Posterior vena cava (tissue), 2 donors: Measurements from ENCODE around the gene MYL4. TPM values are rescaled to one million over a fixed set of nuclear protein-coding genes. Genes with fewer than 3 reads are reported as not detected.

ENCODE experiments used
- DNase-seq: peaks from one replicate; pipeline ENCODE4 v3.0.0-alpha.2; 2020; ENCODE audit warnings: low spot score
- intact Hi-C, 2 donors: fragments of 100-400 bp; cut with DNase I; formaldehyde crosslinking; loops; one replicate each; pipeline versions ENCODE4 v1.14.1 to v1.14.2; 2022 to 2023
- total RNA-seq, 2 donors: library from RNA; stranded (reverse); fragmentation: NEBNext Ultra II Directional; extraction: Animal tissue kit (Norgen Biotek cat#: 25700); gene quantifications; one replicate each; pipeline ENCODE4 v1.2.1, GENCODE V29; 2021
- donor health status: DM: yes; HTN: yes; CAD: no.
- donor health status: DM: yes; HTN: yes; CAD: no.

Gene MYL4
- total RNA-seq, 2 donors from 2014 or later, result 2.0 to 2.8 TPM

DNA sequence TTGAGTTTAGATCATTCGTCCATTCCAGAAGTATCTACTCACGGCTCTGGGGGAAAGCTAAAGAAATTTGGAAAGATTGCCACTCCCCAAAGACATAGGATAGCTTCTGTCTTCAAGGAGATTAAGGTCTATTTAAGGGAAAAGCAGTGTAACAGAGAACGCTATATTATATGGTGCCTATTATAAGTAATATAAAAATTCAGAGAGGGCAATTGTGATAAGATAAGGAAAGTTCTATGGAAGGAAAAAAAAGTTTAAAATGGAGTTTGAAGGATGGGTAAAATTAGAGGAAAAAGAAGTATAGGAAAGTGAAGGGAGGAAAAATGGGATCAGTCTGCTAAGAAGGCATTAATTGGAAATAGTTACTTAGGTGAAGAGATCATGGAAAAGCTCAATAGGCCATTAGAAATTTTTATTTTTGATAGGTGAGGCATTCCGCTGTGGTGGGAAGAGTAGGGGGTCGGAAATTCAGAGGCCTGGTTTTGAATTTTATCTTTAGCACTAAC, 19.4 kb upstream of the MYL4 start:
- DNase-seq, result no peak
- intact Hi-C loops, result loop anchor here in 1 of 2 donors (5.0 kb wide), 1 partner anchor 38 kb away; no protein-coding TSS in a partner anchor

DNA sequence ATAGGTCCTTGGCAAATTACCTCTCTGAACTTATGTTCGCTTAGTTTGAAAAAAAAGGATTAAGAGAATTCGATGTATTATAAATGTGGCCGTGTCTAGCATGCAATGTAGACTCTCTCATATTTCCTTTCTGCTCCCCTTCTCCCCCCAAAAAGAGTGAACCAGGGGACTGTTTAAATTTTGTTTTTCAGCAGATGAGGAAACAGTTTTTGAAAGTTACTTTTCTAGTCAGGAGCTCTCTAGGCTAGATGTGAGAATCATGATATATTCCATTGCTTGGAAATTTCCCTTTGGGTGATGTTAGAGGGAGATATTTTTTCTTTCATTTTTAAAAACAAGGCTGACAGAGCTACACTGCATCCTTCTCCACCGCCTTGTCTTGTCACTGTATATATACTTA, 18.9 kb upstream of the MYL4 start:
- intact Hi-C loops, result no loop called here
- no peak for DNase-seq

DNA sequence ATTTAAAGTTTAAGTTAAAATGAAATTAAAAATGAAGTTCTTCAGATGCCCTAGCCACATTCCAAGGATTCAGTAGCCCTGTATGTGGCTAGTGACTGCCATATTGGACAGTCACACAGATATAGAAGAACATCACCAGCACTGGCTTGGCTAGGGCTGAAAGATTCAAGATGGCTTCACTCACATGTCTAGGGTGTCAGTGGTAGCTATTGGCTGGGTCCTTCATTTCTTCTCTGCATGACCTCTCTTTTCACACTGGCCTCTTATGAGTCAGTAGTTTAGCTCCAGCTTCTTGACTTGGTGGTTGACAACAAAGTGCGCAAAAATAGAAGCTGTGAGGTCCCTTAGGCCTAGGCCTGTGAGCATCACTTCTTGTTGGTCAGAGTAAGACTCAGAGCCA, 18.4 kb upstream of the MYL4 start:
- no peak for DNase-seq
- intact Hi-C loops, result no loop called here

- no peak for DNase-seq
- intact Hi-C loops, result no loop called here
These were observed 16.6 kb upstream of the MYL4 start for GRCh38 chr17:47192554-47192953.

DNA sequence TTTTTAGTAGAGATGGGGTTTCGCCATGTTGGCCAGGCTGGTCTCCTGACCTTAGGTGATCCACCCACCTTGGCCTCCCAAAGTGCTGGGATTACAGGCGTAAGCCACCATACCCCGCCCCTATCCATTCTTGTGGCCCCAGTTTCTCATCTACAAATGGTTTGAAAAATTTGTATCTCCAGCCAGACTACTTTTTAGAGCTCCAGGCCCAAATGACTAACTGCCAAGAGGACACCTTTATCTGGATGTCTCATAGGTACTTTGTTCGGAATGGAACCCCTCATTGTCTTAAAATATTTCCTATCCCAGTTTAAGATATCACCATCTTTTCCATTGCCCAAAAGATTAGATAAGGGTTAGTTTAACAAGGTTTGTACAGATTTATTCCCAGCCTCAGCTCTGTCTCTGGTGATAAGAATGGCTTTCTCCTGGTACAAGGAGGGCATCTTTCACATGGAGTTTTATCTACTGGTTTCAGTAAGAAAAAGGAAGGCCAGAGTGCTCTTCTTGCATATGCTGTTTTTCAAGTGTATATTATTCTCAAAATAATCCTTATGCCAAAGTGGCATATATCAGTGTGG, 15.1 kb upstream of the MYL4 start:
- no peak for DNase-seq
- intact Hi-C loops, result no loop called here

DNA sequence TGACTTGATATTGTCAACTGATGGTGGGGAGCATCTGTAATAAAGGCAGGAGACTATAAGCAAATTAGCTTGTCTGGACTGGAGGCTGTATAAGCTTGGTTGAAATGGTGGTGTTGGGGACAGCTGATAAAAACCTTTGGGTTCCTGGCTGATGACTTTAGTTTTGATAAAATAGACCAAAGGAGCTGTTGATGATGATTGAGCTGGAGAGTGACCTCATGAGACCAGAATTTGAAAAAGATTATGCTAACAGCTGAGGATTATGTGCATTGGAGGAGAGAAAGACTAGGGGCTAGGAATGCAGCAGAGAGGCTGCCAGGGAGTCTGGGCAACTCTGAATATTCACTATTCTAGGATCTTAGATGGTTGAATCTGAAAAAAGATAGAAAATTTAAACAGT, 11.3 kb upstream of the MYL4 start:
- intact Hi-C loops, result no loop called here
- DNase-seq, result no peak

GRCh38 chr17:47199627-47200324, 9.4 kb upstream of the MYL4 start:
- intact Hi-C loops, result no loop called here
- DNase-seq, result no peak

- intact Hi-C loops, result no loop called here
- no peak for DNase-seq
These were observed 8.9 kb upstream of the MYL4 start for GRCh38 chr17:47200325-47200664.

DNA sequence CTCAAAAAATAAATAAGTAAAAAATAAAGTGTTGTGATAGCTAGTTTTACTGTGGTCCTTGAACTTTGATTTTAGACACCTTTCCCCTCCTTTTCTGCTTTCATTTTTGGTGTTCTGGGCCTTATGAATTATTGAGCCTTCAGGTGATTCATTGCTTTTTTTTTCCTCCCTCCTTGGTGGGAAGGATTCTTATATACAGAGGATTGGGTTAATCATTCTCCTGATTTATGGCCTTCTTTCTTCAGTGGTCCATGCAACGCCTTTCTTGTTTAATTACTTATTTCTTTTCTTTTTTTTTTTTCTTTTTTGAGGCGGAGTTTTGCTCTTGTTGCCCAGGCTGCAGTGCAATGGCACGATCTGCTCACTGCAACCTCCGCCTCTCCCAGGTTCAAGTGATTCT, 8.0 kb upstream of the MYL4 start:
- intact Hi-C loops, result no loop called here

DNA sequence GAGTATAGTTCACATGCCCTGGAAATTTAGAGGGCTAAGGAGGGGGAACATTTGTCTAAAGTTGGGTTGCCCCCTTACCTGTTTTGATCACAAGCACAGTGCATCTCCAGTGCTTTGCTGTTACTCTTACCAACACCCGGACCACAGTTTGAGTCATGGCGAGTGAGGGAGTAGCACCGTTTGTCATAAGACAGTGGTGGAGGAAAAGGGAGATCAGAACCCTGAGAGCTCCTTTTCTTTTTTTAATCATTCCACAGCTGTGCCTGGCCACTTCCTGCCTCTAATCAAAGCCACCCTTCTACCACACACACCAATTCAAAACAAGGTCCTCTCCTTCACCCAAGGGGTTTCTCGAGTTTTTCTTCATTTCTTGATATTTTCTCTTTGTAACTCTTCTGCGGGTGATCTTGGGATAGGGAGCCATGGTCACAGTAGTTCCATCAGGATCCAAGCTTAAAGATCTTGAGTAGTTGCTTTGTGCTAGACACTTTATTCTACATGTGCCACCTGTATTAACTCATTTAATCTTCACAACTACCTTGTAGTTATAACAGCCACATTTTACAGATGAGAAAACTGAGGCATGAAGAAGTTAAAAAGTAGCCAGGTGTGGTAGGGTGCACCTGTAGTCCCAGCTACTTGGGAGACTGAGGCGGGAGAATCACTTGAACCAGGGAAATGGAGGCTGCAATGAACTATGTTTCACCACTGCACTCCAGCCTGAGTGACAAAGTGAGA, 5.0 kb upstream of the MYL4 start:
- DNase-seq, result no peak
- intact Hi-C loops, result no loop called here

More for the DNA sequence above, 8.0 kb upstream of the MYL4 start:
- no peak for DNase-seq

- DNase-seq, result no peak
- intact Hi-C loops, result no loop called here
These were observed 4.3 kb upstream of the MYL4 start for GRCh38 chr17:47204722-47205418.

- intact Hi-C loops, result no loop called here
- no peak for DNase-seq
These were observed 3.7 kb upstream of the MYL4 start for GRCh38 chr17:47205419-47205963.

DNA sequence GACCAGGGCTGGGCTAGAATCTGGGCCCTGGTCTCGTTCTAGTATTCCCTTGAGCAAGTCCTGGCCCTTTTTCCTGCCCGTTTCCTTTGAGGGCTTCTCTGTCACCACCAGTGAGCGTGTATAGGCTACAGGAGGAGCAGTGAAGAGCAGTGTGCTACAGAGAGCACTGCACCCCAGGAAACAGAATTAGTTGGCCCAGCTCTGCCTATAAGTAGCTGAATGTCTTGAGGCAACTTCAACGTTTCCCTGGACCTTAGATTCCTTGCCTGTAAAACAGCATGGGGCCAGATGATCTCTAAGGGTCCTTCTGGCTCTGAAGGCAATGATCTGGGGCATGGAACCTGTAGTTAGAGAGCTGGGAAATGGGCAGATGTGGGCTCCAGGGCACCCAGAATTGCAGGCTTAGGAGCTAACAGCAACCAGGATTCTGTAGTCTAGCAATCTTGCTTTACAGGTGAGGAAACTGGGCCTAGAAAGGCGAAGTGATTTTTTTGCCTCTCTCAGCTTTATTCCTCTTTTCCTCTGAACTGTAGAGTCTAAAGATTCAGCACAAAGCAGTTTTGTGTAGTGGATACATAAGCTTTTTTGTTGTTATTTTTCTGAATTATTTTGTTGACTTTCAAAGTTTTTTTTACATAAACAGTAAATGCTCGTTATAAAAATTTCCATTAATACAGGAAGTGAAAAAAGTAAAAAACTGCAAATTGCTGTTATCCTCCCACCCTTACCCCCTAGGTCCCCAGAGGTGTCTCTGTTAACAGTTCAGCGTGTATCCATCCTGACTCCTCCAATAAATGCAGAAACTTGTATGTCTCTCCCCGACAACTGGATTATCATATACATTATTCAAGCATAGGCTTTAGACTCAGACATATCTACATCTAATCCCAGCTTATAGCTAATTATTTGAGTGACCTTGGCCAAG, 1.7 kb upstream of the MYL4 start:
- no peak for DNase-seq
- intact Hi-C loops, result no loop called here

- intact Hi-C loops, result no loop called here
- DNase-seq, result no peak
These were observed 351 bp downstream of the MYL4 start for GRCh38 chr17:47209499-47209898.

DNA sequence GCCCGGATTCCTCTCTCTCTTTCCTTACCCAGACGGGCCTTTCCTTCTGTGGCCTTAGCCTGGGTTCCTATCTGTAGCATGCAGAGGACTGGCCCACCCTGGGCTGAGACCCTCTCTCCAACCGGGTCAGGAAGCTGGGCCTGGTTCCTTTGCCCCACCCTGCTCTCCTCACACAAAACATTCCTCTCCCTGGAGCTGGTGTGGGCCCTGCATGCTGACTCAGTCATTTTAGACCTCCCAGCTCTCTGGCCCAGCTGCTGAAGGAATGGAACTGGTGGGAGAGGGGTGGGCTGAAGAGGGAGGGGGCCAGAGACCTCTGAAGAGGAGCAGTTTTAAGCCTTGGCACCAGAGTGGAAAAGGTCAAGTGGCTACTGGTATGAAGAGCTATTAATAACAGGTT, 957 bp downstream of the MYL4 start:
- intact Hi-C loops, result no loop called here
- no peak for DNase-seq

DNA sequence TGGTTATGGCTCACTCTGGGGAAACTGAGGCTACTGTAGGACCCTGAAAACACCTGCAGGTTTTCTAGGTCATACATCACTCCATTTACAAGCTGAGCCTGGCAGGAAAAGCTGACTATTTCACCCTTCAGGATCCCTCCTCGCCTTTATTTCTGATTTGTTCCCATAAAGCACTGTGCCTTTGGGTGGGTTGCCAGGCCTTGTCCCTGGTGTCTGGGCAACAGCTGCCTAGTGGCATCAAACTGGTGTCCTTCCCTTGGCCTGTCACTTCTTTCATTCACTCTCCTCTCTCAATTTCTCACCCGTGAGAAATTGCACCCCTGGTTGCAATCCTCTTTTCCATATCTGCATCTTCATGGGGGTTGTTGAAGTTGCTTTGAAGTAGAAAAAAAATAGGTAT, 1.6 kb downstream of the MYL4 start:
- intact Hi-C loops, result no loop called here
- no peak for DNase-seq

- intact Hi-C loops, result no loop called here
- DNase-seq, result no peak
These were observed 3.3 kb downstream of the MYL4 start for GRCh38 chr17:47212458-47212857.

DNA sequence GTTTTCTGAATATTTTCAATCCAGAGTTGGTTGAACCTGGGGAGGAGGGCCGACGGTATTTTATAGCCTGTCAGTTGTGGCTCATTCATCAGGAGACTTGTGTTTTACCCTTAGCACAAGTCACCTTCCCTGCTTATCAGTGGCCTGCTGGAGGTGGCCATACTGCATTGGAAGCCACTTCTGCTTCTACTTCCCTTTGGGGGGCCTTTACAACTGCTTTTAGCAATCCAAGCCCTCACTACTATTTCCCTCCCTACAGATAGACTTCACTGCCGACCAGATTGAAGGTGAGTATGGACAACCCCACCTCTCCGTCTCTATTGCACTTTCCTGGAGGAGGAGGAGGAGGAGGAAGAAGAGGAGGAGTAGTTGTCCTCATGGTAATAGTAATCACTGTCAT, 4.4 kb downstream of the MYL4 start:
- intact Hi-C loops, result no loop called here
- no peak for DNase-seq

DNA sequence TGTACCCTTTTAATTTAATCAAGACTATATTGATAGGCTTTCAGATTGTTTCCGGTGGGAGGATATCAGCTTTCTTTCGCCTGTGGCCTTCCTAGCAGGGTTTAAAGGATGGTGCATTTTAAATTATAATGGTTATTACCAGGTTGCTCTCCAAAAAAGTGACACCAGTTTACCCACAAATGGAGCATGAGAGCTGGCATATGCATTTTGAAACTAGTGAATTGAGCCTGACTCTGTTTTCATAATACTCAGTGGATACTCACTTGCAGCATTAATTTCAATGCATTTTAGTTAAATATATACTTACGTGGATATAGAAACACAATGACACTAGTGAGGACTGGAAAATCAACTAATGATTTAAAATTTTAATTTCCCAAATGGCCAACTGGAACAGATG, 5.8 kb downstream of the MYL4 start:
- intact Hi-C loops, result no loop called here
- no peak for DNase-seq
